GM23338 (cell line): Measurements from ENCODE around the gene CLDN9. TPM values are rescaled to one million over a fixed set of nuclear protein-coding genes. Genes with fewer than 3 reads are reported as not detected.

Source experiments
- ATAC-seq: fragments of 200-7000 bp; cut with Tn5 transposase; 3 replicates; pipeline ENCODE4 v1.9.1; 2020
- DNase-seq: peaks from one replicate; pipeline ENCODE4 v3.0.0-alpha.2; 2015; ENCODE audit warnings: low spot score
- H2AFZ ChIP-seq: fragments of 200-600 bp; sonication (generic); 2 replicates; pipeline ENCODE4 v1.8.0; 2016; ENCODE audit warnings: antibody characterized with exemption, mild to moderate bottlenecking, moderate library complexity
- H3F3A ChIP-seq: fragments of 200-600 bp; sonication (generic); replicated peaks from 2 replicates; pipeline ENCODE4 v1.8.0; 2017; ENCODE audit warnings: antibody characterized with exemption, mixed run types, low read depth
- H3K27ac ChIP-seq: fragments of 200-600 bp; sonication (generic); 2 replicates; pipeline ENCODE4 v1.6.1; 2016; ENCODE audit warnings: low read depth
- H3K27me3 ChIP-seq: fragments of 200-600 bp; sonication (generic); 2 replicates; pipeline ENCODE4 v1.8.0; 2016; ENCODE audit warnings: mild to moderate bottlenecking, mixed run types, moderate library complexity; ENCODE audit not compliant: insufficient read depth
- H3K36me3 ChIP-seq: fragments of 200-600 bp; sonication (generic); 2 replicates; pipeline ENCODE4 v1.8.0; 2016; ENCODE audit warnings: mild to moderate bottlenecking; ENCODE audit not compliant: insufficient read depth
- H3K4me1 ChIP-seq: fragments of 200-600 bp; sonication (generic); 2 replicates; pipeline ENCODE4 v1.8.0; 2016; ENCODE audit warnings: mild to moderate bottlenecking, moderate library complexity; ENCODE audit not compliant: insufficient read depth
- H3K4me2 ChIP-seq: fragments of 200-600 bp; sonication (generic); 2 replicates; pipeline ENCODE4 v1.7.1; 2017; ENCODE audit warnings: mixed run types
- H3K4me3 ChIP-seq: fragments of 200-600 bp; sonication (generic); 2 replicates; pipeline ENCODE4 v1.6.1; 2016; ENCODE audit warnings: mixed run types
- H3K79me2 ChIP-seq: fragments of 200-600 bp; sonication (generic); replicated peaks from 2 replicates; pipeline ENCODE4 v1.8.0; 2017; ENCODE audit warnings: mild to moderate bottlenecking; ENCODE audit not compliant: insufficient read depth
- H3K9me2 ChIP-seq: fragments of 200-600 bp; sonication (generic); 2 replicates; pipeline ENCODE4 v1.8.0; 2017; ENCODE audit not compliant: insufficient read depth
- H4K20me1 ChIP-seq: fragments of 200-600 bp; sonication (generic); replicated peaks from 2 replicates; pipeline ENCODE4 v1.8.0; 2017; ENCODE audit warnings: mild to moderate bottlenecking; ENCODE audit not compliant: insufficient read depth
- H3K27ac Mint-ChIP-seq: 2 replicates; pipeline ENCODE4 v1.8.0; 2020; ENCODE audit warnings: inconsistent platforms, mild to moderate bottlenecking, moderate library complexity, mixed read lengths
- H3K27me3 Mint-ChIP-seq: 3 replicates; pipeline ENCODE4 v1.8.0; 2022; ENCODE audit warnings: low read depth, mild to moderate bottlenecking, moderate library complexity, mixed read lengths, inconsistent platforms; ENCODE audit not compliant: insufficient read depth, poor library complexity
- H3K36me3 Mint-ChIP-seq: 3 replicates; pipeline ENCODE4 v1.8.0; 2021; ENCODE audit warnings: low read depth, mild to moderate bottlenecking, inconsistent platforms, moderate library complexity, mixed read lengths
- H3K4me1 Mint-ChIP-seq: 3 replicates; pipeline ENCODE4 v1.8.0; 2020; ENCODE audit warnings: mild to moderate bottlenecking, inconsistent platforms, mixed read lengths
- H3K4me3 Mint-ChIP-seq: 3 replicates; pipeline ENCODE4 v1.8.0; 2021; ENCODE audit warnings: moderate library complexity, mild to moderate bottlenecking, inconsistent platforms, mixed read lengths
- H3K9me3 Mint-ChIP-seq: 3 replicates; pipeline ENCODE4 v1.8.0; 2020; ENCODE audit warnings: moderate library complexity, mild to moderate bottlenecking, inconsistent platforms, mixed read lengths
- CREB1 ChIP-seq: fragments of 250-450 bp; sonication (Bioruptor Pico); IDR thresholded peaks from 2 replicates; pipeline ENCODE4 v1.5.0; 2020; ENCODE audit warnings: low read depth, mild to moderate bottlenecking, moderate library complexity
- EZH2 ChIP-seq: fragments of 200-600 bp; sonication (generic); IDR thresholded peaks from one replicate; pipeline ENCODE4 v1.8.0; 2017; ENCODE audit warnings: antibody characterized with exemption, mild to moderate bottlenecking, low read depth; ENCODE audit not compliant: unreplicated experiment
- EZH2phosphoT487 ChIP-seq: fragments of 200-600 bp; sonication (generic); IDR thresholded peaks from one replicate; pipeline ENCODE4 v1.8.1; 2018; ENCODE audit warnings: antibody characterized with exemption; ENCODE audit not compliant: unreplicated experiment
- JUNB ChIP-seq: IDR thresholded peaks from one replicate; pipeline ENCODE4 v1.6.1; 2016; ENCODE audit warnings: antibody characterized with exemption; ENCODE audit not compliant: unreplicated experiment
- NANOG ChIP-seq: IDR thresholded peaks from 2 replicates; pipeline ENCODE4 v1.6.1; 2016; ENCODE audit warnings: antibody characterized with exemption, borderline replicate concordance
- POLR2AphosphoS5 ChIP-seq: IDR thresholded peaks from 2 replicates; pipeline ENCODE4 v1.6.1; 2016; ENCODE audit warnings: antibody characterized with exemption, low read depth
- STAT1 ChIP-seq: IDR thresholded peaks from one replicate; pipeline ENCODE4 v1.6.1; 2016; ENCODE audit warnings: antibody characterized with exemption; ENCODE audit not compliant: unreplicated experiment
- ZNF114 ChIP-seq: fragments of 250-450 bp; sonication (Bioruptor Pico); IDR thresholded peaks from 2 replicates; pipeline ENCODE4 v1.5.0; 2020; ENCODE audit warnings: mild to moderate bottlenecking, moderate library complexity
- polyA plus RNA-seq: library from polyadenylated mRNA; unstranded; fragments of >200 nt; fragmentation: Nextera tagmentation; extraction: Ambion mirVana; gene quantifications from 2 replicates; pipeline ENCODE4 v1.2.1, GENCODE V29; 2016
- total RNA-seq: library from RNA; depleted of rRNA; stranded (reverse); fragments of >200 nt; shearing (Covaris generic); gene quantifications from 2 replicates; pipeline ENCODE4 v1.2.3, GENCODE V29; 2014
- TF ChIP-seq, protein P1 (sequence below): IDR thresholded peaks from one replicate; pipeline ENCODE4 v1.6.1; 2018; ENCODE audit warnings: antibody characterized with exemption; ENCODE audit not compliant: unreplicated experiment
- TF ChIP-seq, protein P2 (sequence below), 2 experiments: fragments of 200-600 bp in 1 of 2; sonication (generic) in 1 of 2; conservative IDR thresholded peaks; 2 replicates each; pipeline versions ENCODE4 v1.5.1 to v1.6.1; 2016 to 2017; ENCODE audit warnings: antibody characterized with exemption in 2 of 2, low read depth in 2 of 2, mild to moderate bottlenecking in 2 of 2, moderate library complexity in 1 of 2

The CLDN9 gene
- total and polyA plus RNA-seq, 2 experiments from 2014 or later: 1.8 to 3.0 TPM

DNA sequence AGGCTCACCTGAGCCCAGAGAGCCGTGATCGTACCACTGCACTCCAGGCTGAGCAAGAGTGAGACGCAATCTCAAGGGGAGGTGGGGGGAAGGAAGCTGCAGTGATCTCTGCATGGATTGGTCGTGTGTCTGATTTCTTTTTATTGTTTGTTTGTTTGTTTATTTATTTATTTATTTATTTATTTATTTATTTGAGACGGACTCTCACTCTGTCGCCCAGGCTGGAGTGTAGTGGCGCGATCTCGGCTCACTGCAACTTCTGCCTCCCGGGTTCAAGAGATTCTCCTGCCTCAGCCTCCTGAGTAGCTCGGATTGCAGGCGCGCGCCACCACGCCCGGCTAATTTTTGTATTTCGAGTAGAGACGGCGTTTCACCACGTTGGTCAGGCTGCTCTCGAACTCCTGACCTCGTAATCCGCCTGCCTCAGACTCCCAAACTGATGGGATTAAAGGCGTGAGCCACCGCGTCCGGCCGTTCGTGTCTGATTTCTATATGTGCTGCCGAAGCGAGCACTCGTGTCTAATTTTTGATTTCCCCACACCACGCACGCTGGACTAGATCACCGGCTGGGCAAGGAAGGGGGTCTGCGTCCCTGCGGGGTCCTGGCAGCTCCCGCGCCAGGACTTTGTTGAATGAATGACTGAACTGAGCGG is 7.0 kb downstream of the CLDN9 start:
- H3K36me3 Mint-ChIP-seq: peaks cover 43% of the 10 kb centered on the region
- Histone ChIP-seq H3K4me3 (peak overlapping the region; percentile 85), H3K27ac (no peak overlapping the region), H3K4me2 (peak overlapping the region; percentile 97), H3K4me1 (peaks cover 48% of the 10 kb centered on the region), H3K79me2 (peaks cover 40% of the 10 kb centered on the region), H3K27me3 (no peaks in the 10 kb centered on the region; the same call in 1 of the 2 replicates), H4K20me1 (peaks cover 42% of the 10 kb centered on the region), H3K9me2 (no peaks in the 10 kb centered on the region), H2AFZ (peak overlapping the region; percentile 78; the same call in 1 of the 2 replicates), H3F3A (peaks cover 50% of the 10 kb centered on the region), H3K36me3 (no peaks in the 10 kb centered on the region)
- peaks cover 45% of the 10 kb centered on the region for H3K4me1 Mint-ChIP-seq
- H3K27ac Mint-ChIP-seq: peak overlapping the region; percentile 96
- ATAC-seq (no peak), DNase-seq (no peak)
- TF ChIP-seq, protein P1, sequence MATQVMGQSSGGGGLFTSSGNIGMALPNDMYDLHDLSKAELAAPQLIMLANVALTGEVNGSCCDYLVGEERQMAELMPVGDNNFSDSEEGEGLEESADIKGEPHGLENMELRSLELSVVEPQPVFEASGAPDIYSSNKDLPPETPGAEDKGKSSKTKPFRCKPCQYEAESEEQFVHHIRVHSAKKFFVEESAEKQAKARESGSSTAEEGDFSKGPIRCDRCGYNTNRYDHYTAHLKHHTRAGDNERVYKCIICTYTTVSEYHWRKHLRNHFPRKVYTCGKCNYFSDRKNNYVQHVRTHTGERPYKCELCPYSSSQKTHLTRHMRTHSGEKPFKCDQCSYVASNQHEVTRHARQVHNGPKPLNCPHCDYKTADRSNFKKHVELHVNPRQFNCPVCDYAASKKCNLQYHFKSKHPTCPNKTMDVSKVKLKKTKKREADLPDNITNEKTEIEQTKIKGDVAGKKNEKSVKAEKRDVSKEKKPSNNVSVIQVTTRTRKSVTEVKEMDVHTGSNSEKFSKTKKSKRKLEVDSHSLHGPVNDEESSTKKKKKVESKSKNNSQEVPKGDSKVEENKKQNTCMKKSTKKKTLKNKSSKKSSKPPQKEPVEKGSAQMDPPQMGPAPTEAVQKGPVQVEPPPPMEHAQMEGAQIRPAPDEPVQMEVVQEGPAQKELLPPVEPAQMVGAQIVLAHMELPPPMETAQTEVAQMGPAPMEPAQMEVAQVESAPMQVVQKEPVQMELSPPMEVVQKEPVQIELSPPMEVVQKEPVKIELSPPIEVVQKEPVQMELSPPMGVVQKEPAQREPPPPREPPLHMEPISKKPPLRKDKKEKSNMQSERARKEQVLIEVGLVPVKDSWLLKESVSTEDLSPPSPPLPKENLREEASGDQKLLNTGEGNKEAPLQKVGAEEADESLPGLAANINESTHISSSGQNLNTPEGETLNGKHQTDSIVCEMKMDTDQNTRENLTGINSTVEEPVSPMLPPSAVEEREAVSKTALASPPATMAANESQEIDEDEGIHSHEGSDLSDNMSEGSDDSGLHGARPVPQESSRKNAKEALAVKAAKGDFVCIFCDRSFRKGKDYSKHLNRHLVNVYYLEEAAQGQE: no peak
- TF ChIP-seq JUNB (no peak), CREB1 (CRISPR knock-in tag) (no peak), STAT1 (no peak), NANOG (no peak), ZNF114 (CRISPR knock-in tag) (no peak), EZH2phosphoT487 (no peak), POLR2AphosphoS5 (no peak), EZH2 (no peak)
- TF ChIP-seq, protein P2, sequence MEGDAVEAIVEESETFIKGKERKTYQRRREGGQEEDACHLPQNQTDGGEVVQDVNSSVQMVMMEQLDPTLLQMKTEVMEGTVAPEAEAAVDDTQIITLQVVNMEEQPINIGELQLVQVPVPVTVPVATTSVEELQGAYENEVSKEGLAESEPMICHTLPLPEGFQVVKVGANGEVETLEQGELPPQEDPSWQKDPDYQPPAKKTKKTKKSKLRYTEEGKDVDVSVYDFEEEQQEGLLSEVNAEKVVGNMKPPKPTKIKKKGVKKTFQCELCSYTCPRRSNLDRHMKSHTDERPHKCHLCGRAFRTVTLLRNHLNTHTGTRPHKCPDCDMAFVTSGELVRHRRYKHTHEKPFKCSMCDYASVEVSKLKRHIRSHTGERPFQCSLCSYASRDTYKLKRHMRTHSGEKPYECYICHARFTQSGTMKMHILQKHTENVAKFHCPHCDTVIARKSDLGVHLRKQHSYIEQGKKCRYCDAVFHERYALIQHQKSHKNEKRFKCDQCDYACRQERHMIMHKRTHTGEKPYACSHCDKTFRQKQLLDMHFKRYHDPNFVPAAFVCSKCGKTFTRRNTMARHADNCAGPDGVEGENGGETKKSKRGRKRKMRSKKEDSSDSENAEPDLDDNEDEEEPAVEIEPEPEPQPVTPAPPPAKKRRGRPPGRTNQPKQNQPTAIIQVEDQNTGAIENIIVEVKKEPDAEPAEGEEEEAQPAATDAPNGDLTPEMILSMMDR (conservative IDR thresholded peaks at IDR 0.05; ENCODE audit: low read depth in 2 of 2): no peak
- H3K4me3 Mint-ChIP-seq: peak overlapping the region; percentile 96
- H3K9me3 Mint-ChIP-seq: peaks cover 7% of the 10 kb centered on the region; the same call in 2 of the 3 replicates
- peaks cover 48% of the 10 kb centered on the region for H3K27me3 Mint-ChIP-seq
